Endothelial cell (in vitro differentiated cells): ENCODE data around the gene IPO13. TPM values are rescaled to one million over a fixed set of nuclear protein-coding genes. Genes with fewer than 3 reads are reported as not detected.

ENCODE experiments used
- DNase-seq: peaks from one replicate; pipeline ENCODE4 v3.0.0; 2021; ENCODE audit warnings: low spot score
- H3K27ac Mint-ChIP-seq: one replicate; pipeline ENCODE4 v1.8.0; 2021; ENCODE audit warnings: mixed read lengths, inconsistent platforms; ENCODE audit not compliant: unreplicated experiment
- H3K27me3 Mint-ChIP-seq: one replicate; pipeline ENCODE4 v1.8.0; 2021; ENCODE audit warnings: mild to moderate bottlenecking, moderate library complexity, mixed read lengths, inconsistent platforms; ENCODE audit not compliant: unreplicated experiment
- H3K36me3 Mint-ChIP-seq: one replicate; pipeline ENCODE4 v1.8.0; 2021; ENCODE audit warnings: mild to moderate bottlenecking, low read depth, mixed read lengths, inconsistent platforms; ENCODE audit not compliant: unreplicated experiment
- H3K4me1 Mint-ChIP-seq: one replicate; pipeline ENCODE4 v1.8.0; 2021; ENCODE audit warnings: mild to moderate bottlenecking, mixed read lengths, inconsistent platforms; ENCODE audit not compliant: unreplicated experiment
- H3K4me3 Mint-ChIP-seq: one replicate; pipeline ENCODE4 v1.8.0; 2021; ENCODE audit warnings: mild to moderate bottlenecking, mixed read lengths, inconsistent platforms; ENCODE audit not compliant: unreplicated experiment
- H3K9me3 Mint-ChIP-seq: one replicate; pipeline ENCODE4 v1.8.0; 2021; ENCODE audit warnings: mixed read lengths, inconsistent platforms; ENCODE audit not compliant: unreplicated experiment
- CTCF ChIP-seq: fragments of 200-600 bp; sonication (generic); IDR thresholded peaks from one replicate; pipeline ENCODE4 v1.5.0; 2021; ENCODE audit warnings: antibody characterized with exemption; ENCODE audit not compliant: unreplicated experiment
- total RNA-seq: library from RNA; stranded (reverse); fragmentation: NEBNext Ultra II Directional; extraction: Animal tissue kit (Norgen Biotek cat#: 25700); gene quantifications from one replicate; pipeline ENCODE4 v1.2.1, GENCODE V29; 2021; ENCODE audit not compliant: unreplicated experiment

The IPO13 gene
- total RNA-seq, 1 donor from 2014 or later: 31.5 TPM

- no peaks in the 10 kb centered on the region for H3K9me3 Mint-ChIP-seq
- H3K27ac Mint-ChIP-seq: no peak overlapping the region
- H3K4me1 Mint-ChIP-seq: peaks cover 3% of the 10 kb centered on the region
- peaks cover 6% of the 10 kb centered on the region for H3K36me3 Mint-ChIP-seq
- peaks cover 9% of the 10 kb centered on the region for H3K27me3 Mint-ChIP-seq
- H3K4me3 Mint-ChIP-seq: no peak overlapping the region
- TF ChIP-seq CTCF: no peak
- DNase-seq: no peak
Measured at GRCh38 chr1:43914576-43915525, 31.9 kb upstream of the IPO13 start.

- Mint-ChIP-seq H3K27me3 (peaks cover 7% of the 10 kb centered on the region), H3K36me3 (peaks cover 9% of the 10 kb centered on the region)
Measured at GRCh38 chr1:43919906-43920305, 26.8 kb upstream of the IPO13 start.

DNA sequence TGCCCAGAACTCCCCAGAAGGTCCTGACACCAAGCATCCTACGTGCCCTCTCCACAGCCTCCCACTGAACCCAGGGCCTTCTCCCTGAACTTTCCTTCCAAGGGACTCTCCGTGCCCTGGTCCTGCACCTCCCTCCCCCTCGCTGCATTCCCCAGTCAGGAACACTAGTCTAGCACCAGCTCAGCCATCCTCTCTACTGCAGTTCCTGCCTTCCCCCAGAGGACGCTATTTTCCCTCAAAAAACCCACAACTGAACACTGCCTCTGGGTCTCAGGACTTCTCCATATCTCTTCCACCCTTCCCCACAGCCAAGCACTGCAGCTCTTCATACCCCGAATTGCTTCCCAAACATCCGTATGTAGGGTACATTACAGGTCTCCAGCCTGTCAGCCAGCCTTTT, 25.7 kb upstream of the IPO13 start:
- peaks cover 15% of the 10 kb centered on the region for H3K36me3 Mint-ChIP-seq
- no peaks in the 10 kb centered on the region for H3K4me1 Mint-ChIP-seq
- H3K4me3 Mint-ChIP-seq: no peak overlapping the region
- H3K9me3 Mint-ChIP-seq: no peaks in the 10 kb centered on the region
- TF ChIP-seq CTCF: no peak
- no peak for DNase-seq
- H3K27me3 Mint-ChIP-seq: peaks cover 4% of the 10 kb centered on the region
- no peak overlapping the region for H3K27ac Mint-ChIP-seq

More at GRCh38 chr1:43919906-43920305, 26.8 kb upstream of the IPO13 start:
- no peaks in the 10 kb centered on the region for H3K4me1 Mint-ChIP-seq
- TF ChIP-seq CTCF: no peak
- peak overlapping the region; percentile 40 for H3K4me3 Mint-ChIP-seq
- no peak overlapping the region for H3K27ac Mint-ChIP-seq
- no peaks in the 10 kb centered on the region for H3K9me3 Mint-ChIP-seq
- DNase-seq: no peak

DNA sequence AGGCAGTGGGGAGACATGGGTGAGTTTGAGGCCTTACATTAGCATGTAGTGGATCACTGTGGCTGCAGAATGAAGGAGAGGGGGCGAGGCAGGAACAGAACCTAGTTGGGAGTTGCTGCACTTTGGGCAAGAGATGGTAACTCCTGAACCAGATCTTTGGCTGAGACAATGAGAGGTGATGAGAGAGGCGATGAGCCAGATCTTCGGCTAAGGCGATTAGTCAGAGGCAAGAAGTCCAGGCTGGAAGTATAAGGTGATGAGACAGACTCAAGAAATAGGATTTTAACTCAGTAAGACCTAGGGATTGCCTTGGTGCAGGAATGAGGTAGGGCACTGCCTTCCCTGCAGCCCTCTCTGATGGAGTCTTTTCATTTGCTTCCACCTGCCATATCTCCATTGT, 22.2 kb upstream of the IPO13 start:
- H3K27ac Mint-ChIP-seq: no peak overlapping the region
- no peaks in the 10 kb centered on the region for H3K9me3 Mint-ChIP-seq
- peaks cover 3% of the 10 kb centered on the region for H3K27me3 Mint-ChIP-seq
- no peak for TF ChIP-seq CTCF
- peaks cover 15% of the 10 kb centered on the region for H3K36me3 Mint-ChIP-seq
- no peaks in the 10 kb centered on the region for H3K4me1 Mint-ChIP-seq
- no peak overlapping the region for H3K4me3 Mint-ChIP-seq
- DNase-seq: no peak

- peaks cover 15% of the 10 kb centered on the region for H3K36me3 Mint-ChIP-seq
- no peaks in the 10 kb centered on the region for H3K4me1 Mint-ChIP-seq
- H3K9me3 Mint-ChIP-seq: no peaks in the 10 kb centered on the region
- H3K27ac Mint-ChIP-seq: no peak overlapping the region
- H3K4me3 Mint-ChIP-seq: no peak overlapping the region
- TF ChIP-seq CTCF: no peak
- H3K27me3 Mint-ChIP-seq: no peaks in the 10 kb centered on the region
- no peak for DNase-seq
Measured at GRCh38 chr1:43925846-43926245, 20.9 kb upstream of the IPO13 start.
